SU-DHL-6 (cell line): Measurements from ENCODE around the gene GRIK3.

Experiments
- CTCF ChIP-seq: fragments of 200-600 bp; sonication (generic); IDR thresholded peaks from one replicate; pipeline ENCODE4 v1.5.1; 2017; ENCODE audit warnings: antibody characterized with exemption, mild to moderate bottlenecking, low read length, moderate library complexity; ENCODE audit not compliant: insufficient read depth, poor library complexity, severe bottlenecking
- EZH2phosphoT487 ChIP-seq: fragments of 200-600 bp; sonication (generic), shearing (Covaris generic); conservative IDR thresholded peaks from 2 replicates; pipeline ENCODE4 v1.6.1; 2018; ENCODE audit warnings: mild to moderate bottlenecking, antibody characterized with exemption, low read length, moderate library complexity, mixed read lengths

- TF ChIP-seq CTCF (no peak), EZH2phosphoT487 (no peak)
These were observed 169.3 kb downstream of the GRIK3 start for GRCh38 chr1:36864823-36865601.
